Measurements from ENCODE around the gene LHFPL2.

DNA sequence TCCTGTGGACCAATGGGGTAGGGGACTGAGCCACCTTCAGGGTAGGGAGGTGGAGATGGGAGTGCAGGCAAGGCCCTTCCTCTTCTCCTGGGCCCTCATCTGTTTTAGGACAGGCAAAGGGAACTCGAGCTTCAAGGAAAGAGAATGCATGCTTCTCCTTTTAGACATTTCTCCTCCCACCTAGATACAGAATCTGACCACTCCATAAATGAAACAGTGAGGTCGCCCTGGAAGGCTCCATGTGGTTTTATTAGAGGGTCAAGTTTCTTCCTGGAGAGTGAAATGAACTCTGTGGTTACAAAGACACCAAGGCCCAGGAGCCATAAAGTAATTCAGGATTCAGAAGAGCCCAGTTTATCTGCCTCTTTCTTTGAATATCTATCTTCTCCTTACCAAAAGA, 14.9 kb downstream of the LHFPL2 start:
- TF ChIP-seq POLR2A (IDR thresholded peaks at IDR 0.05): no peak
- TF ChIP-seq, protein P1, sequence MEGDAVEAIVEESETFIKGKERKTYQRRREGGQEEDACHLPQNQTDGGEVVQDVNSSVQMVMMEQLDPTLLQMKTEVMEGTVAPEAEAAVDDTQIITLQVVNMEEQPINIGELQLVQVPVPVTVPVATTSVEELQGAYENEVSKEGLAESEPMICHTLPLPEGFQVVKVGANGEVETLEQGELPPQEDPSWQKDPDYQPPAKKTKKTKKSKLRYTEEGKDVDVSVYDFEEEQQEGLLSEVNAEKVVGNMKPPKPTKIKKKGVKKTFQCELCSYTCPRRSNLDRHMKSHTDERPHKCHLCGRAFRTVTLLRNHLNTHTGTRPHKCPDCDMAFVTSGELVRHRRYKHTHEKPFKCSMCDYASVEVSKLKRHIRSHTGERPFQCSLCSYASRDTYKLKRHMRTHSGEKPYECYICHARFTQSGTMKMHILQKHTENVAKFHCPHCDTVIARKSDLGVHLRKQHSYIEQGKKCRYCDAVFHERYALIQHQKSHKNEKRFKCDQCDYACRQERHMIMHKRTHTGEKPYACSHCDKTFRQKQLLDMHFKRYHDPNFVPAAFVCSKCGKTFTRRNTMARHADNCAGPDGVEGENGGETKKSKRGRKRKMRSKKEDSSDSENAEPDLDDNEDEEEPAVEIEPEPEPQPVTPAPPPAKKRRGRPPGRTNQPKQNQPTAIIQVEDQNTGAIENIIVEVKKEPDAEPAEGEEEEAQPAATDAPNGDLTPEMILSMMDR (IDR thresholded peaks at IDR 0.05): no peak

All from testis (tissue), 2 donors.